GM12873 (cell line): ENCODE measurements around the gene UBN2.

Experiments
- CTCF ChIP-seq: IDR thresholded peaks from 2 replicates; pipeline ENCODE4 v1.5.1; 2012; ENCODE audit warnings: low read depth, mild to moderate bottlenecking, moderate library complexity, low read length, control low read depth; ENCODE audit not compliant: insufficient read depth; ENCODE audit errors: missing control alignments

Gene UBN2

GRCh38 chr7:139246494-139246893, 15.5 kb downstream of the UBN2 start:
- no peak for TF ChIP-seq CTCF

GRCh38 chr7:139246905-139247304, 15.9 kb downstream of the UBN2 start:
- TF ChIP-seq CTCF = no peak

GRCh38 chr7:139249179-139249810, 18.3 kb downstream of the UBN2 start:
- TF ChIP-seq CTCF = no peak

GRCh38 chr7:139252451-139252850, 21.4 kb downstream of the UBN2 start:
- no peak for TF ChIP-seq CTCF

- TF ChIP-seq CTCF = no peak
Measured at GRCh38 chr7:139254281-139254680, 23.2 kb downstream of the UBN2 start.

GRCh38 chr7:139254728-139255127, 23.7 kb downstream of the UBN2 start:
- TF ChIP-seq CTCF = no peak

GRCh38 chr7:139255290-139255689, 24.3 kb downstream of the UBN2 start:
- TF ChIP-seq CTCF = no peak
